Activated CD4-positive, alpha-beta memory T cell treated with anti-CD3 and anti-CD28 coated beads, Interleukin-2, amount 10 ng/mL, durations not matched to agents 7 days and 5 days (primary cell): Measurements from ENCODE around the gene OR1J1. TPM values are rescaled to one million over a fixed set of nuclear protein-coding genes. Genes with fewer than 3 reads are reported as not detected.

Experiments
- CTCF ChIA-PET: fragments of 350-600 bp; sonication (Branson Sonifier 250); formaldehyde crosslinking; loops from one replicate; lab custom pipeline; 2021; ENCODE audit warnings: antibody characterized with exemption, inconsistent platforms; lab: Charles Lee
- POLR2A ChIA-PET: fragments of 350-600 bp; sonication (Branson Sonifier 250); formaldehyde crosslinking; loops from one replicate; lab custom pipeline; 2021; ENCODE audit warnings: antibody characterized with exemption; lab: Charles Lee
- DNase-seq: peaks from one replicate; pipeline ENCODE4 v3.0.0-alpha.2; 2020
- H3K27ac Mint-ChIP-seq: one replicate; pipeline ENCODE4 v1.8.0; 2021; ENCODE audit warnings: mild to moderate bottlenecking, mixed read lengths
- H3K27me3 Mint-ChIP-seq: one replicate; pipeline ENCODE4 v1.8.0; 2021; ENCODE audit warnings: mixed read lengths
- H3K36me3 Mint-ChIP-seq: one replicate; pipeline ENCODE4 v1.8.0; 2021; ENCODE audit warnings: low read depth, mixed read lengths
- H3K4me1 Mint-ChIP-seq: one replicate; pipeline ENCODE4 v1.8.0; 2021; ENCODE audit warnings: mixed read lengths
- H3K4me3 Mint-ChIP-seq: one replicate; pipeline ENCODE4 v1.8.0; 2021; ENCODE audit warnings: mild to moderate bottlenecking, mixed read lengths
- H3K9me3 Mint-ChIP-seq: one replicate; pipeline ENCODE4 v1.8.0; 2021; ENCODE audit warnings: mixed read lengths
- total RNA-seq, 2 experiments: library from RNA; stranded (reverse); gene quantifications; one replicate each; pipeline ENCODE4 v1.2.3, GENCODE V29; 2021

OR1J1 gene, protein sequence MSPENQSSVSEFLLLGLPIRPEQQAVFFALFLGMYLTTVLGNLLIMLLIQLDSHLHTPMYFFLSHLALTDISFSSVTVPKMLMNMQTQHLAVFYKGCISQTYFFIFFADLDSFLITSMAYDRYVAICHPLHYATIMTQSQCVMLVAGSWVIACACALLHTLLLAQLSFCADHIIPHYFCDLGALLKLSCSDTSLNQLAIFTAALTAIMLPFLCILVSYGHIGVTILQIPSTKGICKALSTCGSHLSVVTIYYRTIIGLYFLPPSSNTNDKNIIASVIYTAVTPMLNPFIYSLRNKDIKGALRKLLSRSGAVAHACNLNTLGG
- not detected for total RNA-seq

DNA sequence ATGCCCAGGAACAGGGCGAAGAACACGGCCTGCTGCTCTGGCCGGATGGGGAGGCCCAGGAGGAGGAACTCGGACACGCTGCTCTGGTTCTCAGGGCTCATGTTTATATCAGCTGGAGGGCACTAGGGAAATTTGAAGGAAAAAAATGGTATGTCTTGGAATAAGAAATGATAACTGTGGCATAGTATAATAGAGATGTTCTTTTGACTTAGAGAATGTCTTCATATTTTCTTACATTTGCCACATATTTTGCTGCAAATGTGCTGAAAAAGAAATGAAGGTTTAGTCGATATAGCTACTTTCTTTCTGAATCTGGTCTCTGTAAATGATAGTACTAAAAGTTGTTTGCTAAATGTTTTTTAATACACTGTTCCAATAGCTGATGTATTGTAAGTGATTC lies at the start of gene OR1J1:
Gene OR1J1, minus strand, starts transcription at position 101 of the 400 bp plus-strand sequence. Its CDS starts 0 bp downstream, at position 101.
- H3K27ac Mint-ChIP-seq, result no peak within 1 kb of the TSS
- no peaks in the 10 kb centered on the region for H3K9me3 Mint-ChIP-seq
- H3K27me3 Mint-ChIP-seq, result peaks cover 40% of the 10 kb centered on the region
- no peaks in the 10 kb centered on the region for H3K36me3 Mint-ChIP-seq
- no peak within 1 kb of the TSS for H3K4me3 Mint-ChIP-seq
- ChIA-PET CTCF (no interaction called here), POLR2A (no interaction called here)
- H3K4me1 Mint-ChIP-seq, result no peaks in the 10 kb centered on the region
- DNase-seq, result no peak

- DNase-seq, result no peak
- Mint-ChIP-seq H3K9me3 (no peaks in the 10 kb centered on the region), H3K4me3 (no peak within 1 kb of the TSS), H3K4me1 (no peaks in the 10 kb centered on the region), H3K27me3 (peaks cover 1% of the 10 kb centered on the region), H3K27ac (no peak within 1 kb of the TSS), H3K36me3 (no peaks in the 10 kb centered on the region)
- ChIA-PET POLR2A (no interaction called here), CTCF (no interaction called here)
These were observed 49.5 kb upstream of the OR1J1 start, which contains the start of gene OR1N1 for GRCh38 chr9:122527193-122527592. OR1N1 (minus strand) TSS chr9:122527293; CDS start chr9:122527293, 0 bp downstream.

GRCh38 chr9:122526602-122527001 lies 48.9 kb upstream of the OR1J1 start:
- H3K4me3 Mint-ChIP-seq, result no peak overlapping the region
- H3K27me3 Mint-ChIP-seq, result peaks cover 2% of the 10 kb centered on the region
- CTCF ChIA-PET, result no interaction called here
- POLR2A ChIA-PET, result no interaction called here
- H3K27ac Mint-ChIP-seq, result no peak overlapping the region
- DNase-seq, result no peak
- no peaks in the 10 kb centered on the region for H3K36me3 Mint-ChIP-seq
- H3K4me1 Mint-ChIP-seq, result no peaks in the 10 kb centered on the region
- H3K9me3 Mint-ChIP-seq, result no peaks in the 10 kb centered on the region

DNA sequence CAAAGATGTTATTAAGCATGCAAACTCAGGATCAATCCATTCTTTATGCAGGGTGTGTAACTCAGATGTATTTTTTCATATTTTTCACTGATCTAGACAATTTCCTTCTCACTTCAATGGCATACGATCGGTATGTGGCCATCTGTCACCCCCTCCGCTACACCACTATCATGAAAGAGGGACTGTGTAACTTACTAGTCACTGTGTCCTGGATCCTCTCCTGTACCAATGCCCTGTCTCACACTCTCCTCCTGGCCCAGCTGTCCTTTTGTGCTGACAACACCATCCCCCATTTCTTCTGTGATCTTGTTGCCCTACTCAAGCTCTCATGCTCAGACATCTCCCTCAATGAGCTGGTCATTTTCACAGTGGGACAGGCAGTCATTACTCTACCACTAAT lies 41.6 kb upstream of the OR1J1 start:
- H3K27ac Mint-ChIP-seq, result no peak overlapping the region
- H3K36me3 Mint-ChIP-seq, result no peaks in the 10 kb centered on the region
- ChIA-PET CTCF (no interaction called here), POLR2A (no interaction called here)
- no peak overlapping the region for H3K4me3 Mint-ChIP-seq
- H3K27me3 Mint-ChIP-seq, result peaks cover 7% of the 10 kb centered on the region
- H3K9me3 Mint-ChIP-seq, result no peaks in the 10 kb centered on the region
- DNase-seq, result no peak
- no peaks in the 10 kb centered on the region for H3K4me1 Mint-ChIP-seq

DNA sequence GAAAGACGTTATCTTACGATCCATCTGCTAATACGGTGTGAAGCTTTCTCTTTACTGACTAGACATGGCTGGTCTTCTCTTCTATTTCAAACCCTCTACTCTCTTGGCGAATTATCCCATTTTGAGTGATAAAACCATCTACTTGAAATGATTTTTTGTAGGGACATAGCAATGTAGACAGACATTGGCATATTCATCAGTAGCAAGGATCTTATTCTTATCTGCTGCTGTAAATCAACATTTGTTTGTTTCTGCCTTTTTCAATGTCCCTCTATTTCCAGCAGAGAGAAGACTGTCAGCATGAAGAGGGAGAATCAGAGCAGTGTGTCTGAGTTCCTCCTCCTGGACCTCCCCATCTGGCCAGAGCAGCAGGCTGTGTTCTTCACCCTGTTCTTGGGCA lies 41.1 kb upstream of the OR1J1 start, which contains the start of gene OR1J4:
Gene OR1J4, plus strand, starts transcription at position 301 of the 400 bp plus-strand sequence. Its CDS starts 0 bp downstream, at position 301.
- Mint-ChIP-seq H3K27me3 (peaks cover 10% of the 10 kb centered on the region), H3K9me3 (no peaks in the 10 kb centered on the region), H3K36me3 (no peaks in the 10 kb centered on the region), H3K4me1 (no peaks in the 10 kb centered on the region), H3K27ac (no peak within 1 kb of the TSS), H3K4me3 (no peak within 1 kb of the TSS)
- ChIA-PET CTCF (no interaction called here), POLR2A (no interaction called here)
- no peak for DNase-seq

DNA sequence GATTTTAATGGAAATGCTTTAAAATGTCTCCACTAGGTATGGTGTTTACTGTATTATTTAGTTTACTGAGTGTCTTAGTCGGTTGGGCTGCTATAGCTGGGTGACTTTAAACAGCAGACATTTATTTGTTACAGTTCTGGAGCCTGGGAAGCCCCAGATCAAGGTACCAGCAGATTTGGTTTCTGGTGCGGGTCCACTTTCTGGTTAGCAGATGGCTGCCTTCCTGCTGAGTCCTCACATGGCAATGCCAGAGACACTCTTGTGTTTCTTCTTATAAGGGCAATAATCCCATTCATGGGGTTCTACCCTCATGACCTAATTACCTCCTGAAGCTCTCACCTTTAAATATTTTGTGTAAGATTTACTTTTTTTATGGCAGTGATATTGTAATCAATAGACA lies 40.5 kb upstream of the OR1J1 start:
- Mint-ChIP-seq H3K27me3 (peaks cover 10% of the 10 kb centered on the region), H3K4me1 (no peaks in the 10 kb centered on the region), H3K9me3 (no peaks in the 10 kb centered on the region), H3K27ac (no peak overlapping the region), H3K4me3 (no peak overlapping the region), H3K36me3 (no peaks in the 10 kb centered on the region)
- CTCF ChIA-PET, result no interaction called here
- DNase-seq, result no peak
- POLR2A ChIA-PET, result no interaction called here

DNA sequence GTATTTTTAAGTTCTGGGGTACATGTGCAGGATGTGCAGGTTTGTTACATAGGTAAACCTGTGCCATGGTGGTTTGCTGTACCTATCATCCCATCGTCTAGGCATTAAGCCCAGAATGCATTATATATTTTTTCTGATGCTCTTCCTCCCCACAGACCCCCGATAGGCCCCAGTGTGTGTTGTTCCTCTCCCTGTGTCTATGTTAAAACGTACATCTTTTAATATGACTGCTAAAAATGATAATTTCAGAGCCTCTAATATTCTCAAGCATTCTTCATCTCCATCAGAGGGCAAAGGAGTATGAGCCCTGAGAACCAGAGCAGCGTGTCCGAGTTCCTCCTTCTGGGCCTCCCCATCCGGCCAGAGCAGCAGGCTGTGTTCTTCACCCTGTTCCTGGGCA lies 32.8 kb upstream of the OR1J1 start, which contains the start of gene OR1J2:
Gene OR1J2, plus strand, starts transcription at position 301 of the 400 bp plus-strand sequence. Its CDS starts 0 bp downstream, at position 301.
- ChIA-PET CTCF (no interaction called here), POLR2A (no interaction called here)
- Mint-ChIP-seq H3K4me1 (no peaks in the 10 kb centered on the region), H3K27ac (no peak within 1 kb of the TSS), H3K36me3 (no peaks in the 10 kb centered on the region), H3K4me3 (no peak within 1 kb of the TSS), H3K9me3 (no peaks in the 10 kb centered on the region), H3K27me3 (peaks cover 34% of the 10 kb centered on the region)
- no peak for DNase-seq

- Mint-ChIP-seq H3K27ac (no peak overlapping the region), H3K4me3 (no peak overlapping the region), H3K36me3 (no peaks in the 10 kb centered on the region), H3K4me1 (no peaks in the 10 kb centered on the region), H3K9me3 (no peaks in the 10 kb centered on the region), H3K27me3 (peaks cover 33% of the 10 kb centered on the region)
- ChIA-PET POLR2A (no interaction called here), CTCF (no interaction called here)
- no peak for DNase-seq
These were observed 29.2 kb upstream of the OR1J1 start for GRCh38 chr9:122506964-122507363.

DNA sequence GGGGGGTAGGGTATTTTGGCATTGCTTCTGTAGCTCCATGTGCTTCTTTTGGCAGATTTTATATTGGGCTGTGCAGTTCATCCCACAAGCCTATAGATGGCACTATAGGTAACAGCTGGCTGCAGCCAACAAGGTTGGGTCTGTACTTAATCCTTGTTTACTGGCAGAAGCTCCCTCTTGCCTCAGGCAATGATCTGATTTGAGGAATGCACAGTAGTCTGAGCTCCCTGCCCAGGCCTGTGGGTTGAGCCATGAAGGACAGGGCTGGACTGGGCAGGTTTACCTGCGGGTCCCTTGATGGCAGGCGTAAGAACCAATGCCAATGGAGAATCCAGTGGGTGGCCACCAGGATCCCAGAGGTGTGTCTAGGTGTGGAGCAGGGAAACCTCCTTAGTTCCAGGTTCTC lies 21.2 kb upstream of the OR1J1 start:
- H3K4me3 Mint-ChIP-seq, result no peak overlapping the region
- no peaks in the 10 kb centered on the region for H3K9me3 Mint-ChIP-seq
- peaks cover 28% of the 10 kb centered on the region for H3K27me3 Mint-ChIP-seq
- POLR2A ChIA-PET, result interaction anchor here (1.1 kb wide), 1 partner anchor 291 kb away, joined by 3 read pairs; no protein-coding TSS in a partner anchor
- H3K4me1 Mint-ChIP-seq, result no peaks in the 10 kb centered on the region
- peak; percentile 26 for DNase-seq
- no peaks in the 10 kb centered on the region for H3K36me3 Mint-ChIP-seq
- CTCF ChIA-PET, result interaction anchor here (0.6 to 1.5 kb wide), 16 partner anchors 9 to 492 kb away, joined by 3 to 13 read pairs (median 4); no protein-coding TSS in a partner anchor
- H3K27ac Mint-ChIP-seq, result no peak overlapping the region

GRCh38 chr9:122479062-122479461 lies 1.3 kb upstream of the OR1J1 start:
- H3K4me1 Mint-ChIP-seq, result no peaks in the 10 kb centered on the region
- no peaks in the 10 kb centered on the region for H3K36me3 Mint-ChIP-seq
- DNase-seq, result no peak
- H3K9me3 Mint-ChIP-seq, result no peaks in the 10 kb centered on the region
- H3K4me3 Mint-ChIP-seq, result no peak overlapping the region
- ChIA-PET POLR2A (no interaction called here), CTCF (interaction anchor here (1.4 kb wide), 1 partner anchor 21 kb away, joined by 5 read pairs; no protein-coding TSS in a partner anchor)
- H3K27ac Mint-ChIP-seq, result no peak overlapping the region
- peaks cover 32% of the 10 kb centered on the region for H3K27me3 Mint-ChIP-seq

DNA sequence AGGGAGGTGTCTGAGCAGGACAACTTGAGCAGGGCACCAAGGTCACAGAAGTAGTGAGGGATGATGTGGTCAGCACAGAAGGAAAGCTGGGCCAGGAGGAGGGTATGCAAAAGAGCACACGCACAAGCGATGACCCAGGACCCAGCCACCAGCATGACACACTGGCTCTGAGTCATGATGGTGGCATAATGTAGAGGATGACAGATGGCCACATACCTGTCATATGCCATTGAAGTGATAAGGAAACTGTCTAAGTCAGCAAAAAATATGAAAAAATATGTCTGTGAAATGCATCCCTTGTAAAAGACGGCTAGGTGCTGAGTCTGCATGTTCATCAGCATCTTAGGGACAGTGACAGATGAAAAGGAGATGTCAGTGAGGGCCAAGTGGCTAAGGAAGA lies 380 bp downstream of the OR1J1 start:
- ChIA-PET POLR2A (no interaction called here), CTCF (no interaction called here)
- Mint-ChIP-seq H3K9me3 (no peaks in the 10 kb centered on the region), H3K4me1 (no peaks in the 10 kb centered on the region), H3K27me3 (peaks cover 37% of the 10 kb centered on the region), H3K27ac (no peak overlapping the region), H3K4me3 (no peak overlapping the region), H3K36me3 (no peaks in the 10 kb centered on the region)
- no peak for DNase-seq

- H3K27ac Mint-ChIP-seq, result no peak overlapping the region
- ChIA-PET POLR2A (no interaction called here), CTCF (interaction anchor here (1.7 kb wide), 1 partner anchor 11 kb away, joined by 5 read pairs; no protein-coding TSS in a partner anchor)
- no peak for DNase-seq
- no peak overlapping the region for H3K4me3 Mint-ChIP-seq
- no peaks in the 10 kb centered on the region for H3K4me1 Mint-ChIP-seq
- H3K9me3 Mint-ChIP-seq, result no peaks in the 10 kb centered on the region
- peaks cover 31% of the 10 kb centered on the region for H3K27me3 Mint-ChIP-seq
- no peaks in the 10 kb centered on the region for H3K36me3 Mint-ChIP-seq
These were observed 2.0 kb downstream of the OR1J1 start for GRCh38 chr9:122475717-122476116.

- Mint-ChIP-seq H3K27ac (no peak overlapping the region), H3K9me3 (no peaks in the 10 kb centered on the region), H3K4me3 (no peak overlapping the region), H3K27me3 (peaks cover 31% of the 10 kb centered on the region), H3K36me3 (no peaks in the 10 kb centered on the region), H3K4me1 (no peaks in the 10 kb centered on the region)
- CTCF ChIA-PET, result interaction anchor here (1.0 to 1.7 kb wide), 2 partner anchors 10 to 24 kb away, joined by 3 to 5 read pairs; no protein-coding TSS in a partner anchor
- DNase-seq, result no peak
- POLR2A ChIA-PET, result no interaction called here
These were observed 3.2 kb downstream of the OR1J1 start for GRCh38 chr9:122474561-122474960.
